Endothelial cell of umbilical vein (primary cell): Measurements from ENCODE around the gene DNASE2. TPM values are rescaled to one million over a fixed set of nuclear protein-coding genes. Genes with fewer than 3 reads are reported as not detected.

Experiments
- BruUV-seq: library from RNA; stranded (reverse); fragments of 400-500 nt; replicated peaks from 2 replicates; lab custom pipeline; 2021; lab: Mats Ljungman, UMichigan
- CTCF ChIA-PET: fragments of 300-600, 350-600 bp; sonication (Branson Sonifier 250); formaldehyde crosslinking; loops from one replicate; lab custom pipeline; 2021; ENCODE audit warnings: antibody characterized with exemption, inconsistent platforms; lab: Charles Lee
- POLR2A ChIA-PET: fragments of 300-600, 350-600 bp; sonication (Branson Sonifier 250); formaldehyde crosslinking; loops from one replicate; lab custom pipeline; 2021; ENCODE audit warnings: antibody characterized with exemption, inconsistent platforms; lab: Charles Lee
- DNase-seq: peaks from one replicate; pipeline ENCODE4 v3.0.0-alpha.2; 2011; ENCODE audit warnings: low read depth, low spot score
- FAIRE-seq: peaks from 2 replicates; lab custom pipeline; 2011; peaks lifted over from hg19 to GRCh38; lab: Jason Lieb, UNC
- H2AFZ ChIP-seq: 2 replicates; pipeline ENCODE4 v1.6.0; 2012; ENCODE audit warnings: low read depth, low read length, control low read depth, inconsistent platforms
- H3K27ac ChIP-seq: 2 replicates; pipeline ENCODE4 v1.5.1; 2011; ENCODE audit warnings: low read depth, mild to moderate bottlenecking, control low read depth, low read length, moderate library complexity; ENCODE audit not compliant: insufficient read depth
- H3K27me3 ChIP-seq, 2 experiments: 2 replicates each; pipeline versions ENCODE4 v1.6.0 to v1.6.1; 2011; ENCODE audit warnings: low read length in 2 of 2, mixed read lengths in 1 of 2; ENCODE audit not compliant: control insufficient read depth in 2 of 2, insufficient read depth in 2 of 2
- H3K36me3 ChIP-seq, 2 experiments: 2 replicates in 1 of 2; 3 replicates in 1 of 2; pipeline ENCODE4 v1.5.1; 2011; ENCODE audit warnings: low read length in 2 of 2, mild to moderate bottlenecking in 1 of 2, moderate library complexity in 1 of 2; ENCODE audit not compliant: control insufficient read depth in 2 of 2, insufficient read depth in 2 of 2; ENCODE audit errors: extremely low read depth in 1 of 2
- H3K4me1 ChIP-seq: 3 replicates; pipeline ENCODE4 v1.5.1; 2011; ENCODE audit warnings: mild to moderate bottlenecking, low read length; ENCODE audit not compliant: control insufficient read depth, insufficient read depth; ENCODE audit errors: extremely low read depth
- H3K4me2 ChIP-seq: 2 replicates; pipeline ENCODE4 v1.6.1; 2011; ENCODE audit warnings: low read length, control low read depth, mixed read lengths; ENCODE audit not compliant: insufficient read depth
- H3K4me3 ChIP-seq, 3 experiments: fragments of 200-600 bp in 1 of 3; sonication (generic), shearing (Covaris generic) in 1 of 3; replicated peaks in 1 of 3; 2 replicates each; pipeline ENCODE4 v1.5.1; 2011 to 2016; ENCODE audit warnings: control low read depth in 3 of 3, low read length in 3 of 3, mild to moderate bottlenecking in 2 of 3, inconsistent platforms in 1 of 3, low read depth in 1 of 3, moderate library complexity in 1 of 3; ENCODE audit not compliant: insufficient read depth in 1 of 3
- H3K79me2 ChIP-seq: 2 replicates; pipeline ENCODE4 v1.6.0; 2012; ENCODE audit warnings: low read length, inconsistent platforms; ENCODE audit not compliant: control insufficient read depth, insufficient read depth
- H3K9ac ChIP-seq: replicated peaks from 2 replicates; pipeline ENCODE3; 2011; ENCODE audit warnings: low read length, control low read depth; ENCODE audit not compliant: insufficient read depth; ENCODE audit errors: extremely low read depth
- H3K9me1 ChIP-seq: replicated peaks from 3 replicates; pipeline ENCODE4 v1.6.0; 2011; ENCODE audit warnings: mild to moderate bottlenecking, low read length; ENCODE audit not compliant: control insufficient read depth, insufficient read depth; ENCODE audit errors: extremely low read depth
- H3K9me3 ChIP-seq: replicated peaks from 2 replicates; pipeline ENCODE4 v1.5.1; 2012; ENCODE audit warnings: low read length, inconsistent platforms; ENCODE audit not compliant: control insufficient read depth, insufficient read depth
- H4K20me1 ChIP-seq: replicated peaks from 2 replicates; pipeline ENCODE3; 2011; ENCODE audit warnings: mild to moderate bottlenecking, low read length; ENCODE audit not compliant: control insufficient read depth, insufficient read depth; ENCODE audit errors: extremely low read depth
- EZH2 ChIP-seq: IDR thresholded peaks from 2 replicates; pipeline ENCODE4 v1.6.1; 2012; ENCODE audit warnings: borderline replicate concordance, low read depth, mild to moderate bottlenecking, moderate library complexity, low read length, inconsistent platforms; ENCODE audit not compliant: severe bottlenecking
- FOS ChIP-seq: IDR thresholded peaks from 2 replicates; pipeline ENCODE4 v1.6.1; 2011; ENCODE audit warnings: mild to moderate bottlenecking, low read length, moderate library complexity, borderline replicate concordance; ENCODE audit not compliant: insufficient read depth
- GATA2 ChIP-seq: IDR thresholded peaks from 2 replicates; pipeline ENCODE4 v1.7.0; 2011; ENCODE audit warnings: low read depth, mild to moderate bottlenecking, moderate library complexity, mixed read lengths, low read length; ENCODE audit not compliant: insufficient read length, insufficient read depth
- JUN ChIP-seq: IDR thresholded peaks from 2 replicates; pipeline ENCODE4 v1.6.1; 2011; ENCODE audit warnings: borderline replicate concordance, low read depth; ENCODE audit not compliant: insufficient read length, insufficient read depth
- MYC ChIP-seq: IDR thresholded peaks from one replicate; pipeline ENCODE4 v1.6.1; 2011; ENCODE audit warnings: mild to moderate bottlenecking, low read depth, low read length
- POLR2A ChIP-seq: IDR thresholded peaks from 2 replicates; pipeline ENCODE4 v1.6.1; 2012; ENCODE audit warnings: low read depth, mild to moderate bottlenecking, control low read depth, low read length
- POLR2AphosphoS5 ChIP-seq: IDR thresholded peaks from 2 replicates; pipeline ENCODE4 v1.6.1; 2012; ENCODE audit warnings: low read depth, mild to moderate bottlenecking, control low read depth, low read length, moderate library complexity; ENCODE audit not compliant: insufficient read depth
- dilution Hi-C: fragments of 300-500 bp; cut with MboI; formaldehyde crosslinking; loops from one replicate; pipeline ENCODE4 v1.15.0; 2019; ENCODE audit warnings: low sequenced_read_pairs; ENCODE audit not compliant: extremely low pct_ligation_motif_present
- intact Hi-C: fragments of 100-400 bp; cut with micrococcal nuclease; formaldehyde crosslinking; loops from one replicate; pipeline ENCODE4 v1.10.0; 2022
- polyA plus RNA-seq, 4 experiments: library from polyadenylated mRNA; depleted of rRNA in 3 of 4; stranded (reverse) in 3 of 4; unstranded in 1 of 4; fragments of >200 nt; gene quantifications; 2 replicates each; pipeline versions ENCODE4 v1.2.1 to v1.2.3, GENCODE V29; 2011 to 2012; ENCODE audit warnings: missing spikeins in 1 of 4
- total RNA-seq: library from RNA; stranded (reverse); gene quantifications from 2 replicates; pipeline ENCODE4 v1.2.3, GENCODE V29; 2021
- TF ChIP-seq, protein P1 (sequence below), 2 donors: IDR thresholded peaks; 1 replicate in 1 of 2; 2 replicates in 1 of 2; pipeline ENCODE4 v1.5.1; 2011; ENCODE audit warnings: low read length in 2 of 2, mild to moderate bottlenecking in 2 of 2, moderate library complexity in 2 of 2, control low read depth in 1 of 2, inconsistent platforms in 1 of 2, low read depth in 1 of 2; ENCODE audit not compliant: insufficient read depth in 1 of 2; ENCODE audit errors: extremely low read depth in 1 of 2
- TF ChIP-seq, protein P2 (sequence below): IDR thresholded peaks from 2 replicates; pipeline ENCODE4 v1.6.1; 2011; ENCODE audit not compliant: insufficient read depth, insufficient read length

DNASE2 gene
- total and polyA plus RNA-seq, 2 donors (not counting 3 experiments of a cell fraction or from before 2014, with no cell fraction given): 31.3 to 51.9 TPM

DNA sequence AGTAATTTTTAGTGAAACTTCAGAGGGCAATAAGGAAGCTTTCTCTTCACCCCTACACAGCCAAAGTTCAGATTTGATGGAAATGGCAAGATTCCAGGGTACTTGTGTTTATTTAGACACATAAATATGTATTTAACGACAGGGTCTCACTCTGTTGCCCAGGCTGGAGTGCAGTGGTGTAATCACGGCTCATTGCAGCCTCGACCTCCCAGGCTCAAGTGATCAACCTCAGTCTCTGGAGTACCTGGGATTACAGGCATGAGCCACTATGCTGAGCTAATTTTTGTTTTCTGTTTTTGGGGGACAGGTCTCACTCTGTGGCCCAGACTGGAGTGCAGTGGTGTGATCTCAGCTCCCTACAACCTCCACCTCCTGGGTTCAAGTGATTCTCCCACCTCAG, 39.8 kb upstream of the DNASE2 start:
- intact Hi-C loops (no loop called here), dilution Hi-C loops (no loop called here)
- Histone ChIP-seq H3K4me2 (no peak overlapping the region), H3K27ac (no peak overlapping the region), H3K79me2 (no peaks in the 10 kb centered on the region), H3K27me3 (no peaks in the 10 kb centered on the region), H2AFZ (no peak overlapping the region), H3K4me1 (no peaks in the 10 kb centered on the region), H4K20me1 (no peaks in the 10 kb centered on the region), H3K9me1 (no peaks in the 10 kb centered on the region), H3K9me3 (no peaks in the 10 kb centered on the region), H3K4me3 (no peak overlapping the region), H3K36me3 (peaks cover 13 to 23% of the 10 kb centered on the region in 2 experiments), H3K9ac (no peak overlapping the region)
- CTCF ChIA-PET: interaction anchor here (0.9 kb wide), 1 partner anchor 35 kb away, joined by 3 read pairs; no protein-coding TSS in a partner anchor
- no peak for TF ChIP-seq JUN
- no peak for TF ChIP-seq GATA2
- TF ChIP-seq, protein P1, sequence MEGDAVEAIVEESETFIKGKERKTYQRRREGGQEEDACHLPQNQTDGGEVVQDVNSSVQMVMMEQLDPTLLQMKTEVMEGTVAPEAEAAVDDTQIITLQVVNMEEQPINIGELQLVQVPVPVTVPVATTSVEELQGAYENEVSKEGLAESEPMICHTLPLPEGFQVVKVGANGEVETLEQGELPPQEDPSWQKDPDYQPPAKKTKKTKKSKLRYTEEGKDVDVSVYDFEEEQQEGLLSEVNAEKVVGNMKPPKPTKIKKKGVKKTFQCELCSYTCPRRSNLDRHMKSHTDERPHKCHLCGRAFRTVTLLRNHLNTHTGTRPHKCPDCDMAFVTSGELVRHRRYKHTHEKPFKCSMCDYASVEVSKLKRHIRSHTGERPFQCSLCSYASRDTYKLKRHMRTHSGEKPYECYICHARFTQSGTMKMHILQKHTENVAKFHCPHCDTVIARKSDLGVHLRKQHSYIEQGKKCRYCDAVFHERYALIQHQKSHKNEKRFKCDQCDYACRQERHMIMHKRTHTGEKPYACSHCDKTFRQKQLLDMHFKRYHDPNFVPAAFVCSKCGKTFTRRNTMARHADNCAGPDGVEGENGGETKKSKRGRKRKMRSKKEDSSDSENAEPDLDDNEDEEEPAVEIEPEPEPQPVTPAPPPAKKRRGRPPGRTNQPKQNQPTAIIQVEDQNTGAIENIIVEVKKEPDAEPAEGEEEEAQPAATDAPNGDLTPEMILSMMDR (IDR thresholded peaks at IDR 0.05; ENCODE audit: extremely low read depth in 1 of 2, insufficient read depth in 1 of 2, low read depth in 1 of 2, low read length in 2 of 2): no peak
- TF ChIP-seq POLR2AphosphoS5: no peak
- TF ChIP-seq, protein P2, sequence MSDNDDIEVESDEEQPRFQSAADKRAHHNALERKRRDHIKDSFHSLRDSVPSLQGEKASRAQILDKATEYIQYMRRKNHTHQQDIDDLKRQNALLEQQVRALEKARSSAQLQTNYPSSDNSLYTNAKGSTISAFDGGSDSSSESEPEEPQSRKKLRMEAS: no peak
- TF ChIP-seq MYC: no peak
- no peak for TF ChIP-seq FOS
- TF ChIP-seq POLR2A: no peak
- TF ChIP-seq EZH2: no peak
- FAIRE-seq (no peak), DNase-seq (no peak)
- BruUV-seq: no TSS peak
- POLR2A ChIA-PET: interaction anchor here (0.7 kb wide), 1 partner anchor 49 kb away, joined by 5 read pairs; no protein-coding TSS in a partner anchor
